Kidney epithelial cell (primary cell): ENCODE data around the gene ZCWPW1. TPM values are rescaled to one million over a fixed set of nuclear protein-coding genes. Genes with fewer than 3 reads are reported as not detected.

Experiments
- DNase-seq: peaks from one replicate; pipeline ENCODE4 v3.0.0-alpha.2; 2010; ENCODE audit warnings: low read depth
- H3K27me3 ChIP-seq: 2 replicates; pipeline ENCODE4 v1.6.0; 2011; ENCODE audit warnings: low read length; ENCODE audit not compliant: control insufficient read depth, insufficient read depth
- H3K36me3 ChIP-seq: 2 replicates; pipeline ENCODE4 v1.5.1; 2011; ENCODE audit warnings: low read length; ENCODE audit not compliant: control insufficient read depth, insufficient read depth
- H3K4me3 ChIP-seq: 2 replicates; pipeline ENCODE4 v1.5.1; 2011; ENCODE audit warnings: low read depth, mild to moderate bottlenecking, control low read depth, low read length
- total RNA-seq: library from RNA; depleted of rRNA; stranded (reverse); fragments of >200 nt; gene quantifications from 2 replicates; pipeline ENCODE4 v1.2.3, GENCODE V29; 2015
- TF ChIP-seq, protein P1 (sequence below): IDR thresholded peaks from 2 replicates; pipeline ENCODE4 v1.5.1; 2011; ENCODE audit warnings: mild to moderate bottlenecking, moderate library complexity, low read length, control low read depth, inconsistent platforms; ENCODE audit not compliant: insufficient read depth, poor library complexity, severe bottlenecking

The ZCWPW1 gene
- total RNA-seq, 1 donor from 2014 or later, result 0.88 TPM

GRCh38 chr7:100475549-100475948 lies 47.0 kb upstream of the ZCWPW1 start:
- H3K27me3 ChIP-seq, result no peaks in the 10 kb centered on the region
- TF ChIP-seq, protein P1, sequence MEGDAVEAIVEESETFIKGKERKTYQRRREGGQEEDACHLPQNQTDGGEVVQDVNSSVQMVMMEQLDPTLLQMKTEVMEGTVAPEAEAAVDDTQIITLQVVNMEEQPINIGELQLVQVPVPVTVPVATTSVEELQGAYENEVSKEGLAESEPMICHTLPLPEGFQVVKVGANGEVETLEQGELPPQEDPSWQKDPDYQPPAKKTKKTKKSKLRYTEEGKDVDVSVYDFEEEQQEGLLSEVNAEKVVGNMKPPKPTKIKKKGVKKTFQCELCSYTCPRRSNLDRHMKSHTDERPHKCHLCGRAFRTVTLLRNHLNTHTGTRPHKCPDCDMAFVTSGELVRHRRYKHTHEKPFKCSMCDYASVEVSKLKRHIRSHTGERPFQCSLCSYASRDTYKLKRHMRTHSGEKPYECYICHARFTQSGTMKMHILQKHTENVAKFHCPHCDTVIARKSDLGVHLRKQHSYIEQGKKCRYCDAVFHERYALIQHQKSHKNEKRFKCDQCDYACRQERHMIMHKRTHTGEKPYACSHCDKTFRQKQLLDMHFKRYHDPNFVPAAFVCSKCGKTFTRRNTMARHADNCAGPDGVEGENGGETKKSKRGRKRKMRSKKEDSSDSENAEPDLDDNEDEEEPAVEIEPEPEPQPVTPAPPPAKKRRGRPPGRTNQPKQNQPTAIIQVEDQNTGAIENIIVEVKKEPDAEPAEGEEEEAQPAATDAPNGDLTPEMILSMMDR, result no peak
- H3K4me3 ChIP-seq, result no peak overlapping the region
- H3K36me3 ChIP-seq, result peaks cover 2% of the 10 kb centered on the region
- no peak for DNase-seq

DNA sequence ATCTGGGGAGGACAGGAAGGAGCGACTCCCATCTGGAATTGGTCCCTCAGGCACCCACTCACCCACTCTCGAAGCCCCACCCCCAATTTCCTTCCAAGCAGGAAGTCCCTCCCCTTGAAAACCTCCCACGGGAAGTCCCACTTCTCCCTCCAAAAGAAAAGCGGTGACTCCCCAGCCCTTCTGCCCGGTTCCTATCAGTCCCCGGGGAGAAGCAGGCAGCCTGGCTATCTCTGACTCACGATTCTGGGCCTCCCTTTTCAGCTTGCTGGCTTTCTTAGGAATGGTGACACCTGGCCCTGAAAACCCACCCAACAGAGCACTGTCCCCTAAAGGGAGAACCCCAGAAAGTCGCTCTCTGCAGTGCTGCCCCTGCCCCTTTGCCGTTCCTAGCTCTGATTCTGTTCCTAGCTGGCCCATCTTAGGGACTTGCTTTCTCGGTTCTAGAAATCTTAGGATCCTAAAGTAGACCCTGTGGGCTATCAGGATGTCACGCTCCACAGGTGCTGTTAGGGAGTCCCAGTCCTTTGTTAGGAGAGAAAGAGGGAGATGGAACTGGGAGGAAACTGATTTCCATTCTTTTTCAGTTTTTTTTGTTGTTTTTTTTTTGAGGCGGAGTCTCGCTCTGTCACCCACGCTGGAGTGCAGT lies 44.5 kb upstream of the ZCWPW1 start:
- Histone ChIP-seq H3K36me3 (peaks cover 2% of the 10 kb centered on the region), H3K27me3 (no peaks in the 10 kb centered on the region), H3K4me3 (no peak overlapping the region)

DNA sequence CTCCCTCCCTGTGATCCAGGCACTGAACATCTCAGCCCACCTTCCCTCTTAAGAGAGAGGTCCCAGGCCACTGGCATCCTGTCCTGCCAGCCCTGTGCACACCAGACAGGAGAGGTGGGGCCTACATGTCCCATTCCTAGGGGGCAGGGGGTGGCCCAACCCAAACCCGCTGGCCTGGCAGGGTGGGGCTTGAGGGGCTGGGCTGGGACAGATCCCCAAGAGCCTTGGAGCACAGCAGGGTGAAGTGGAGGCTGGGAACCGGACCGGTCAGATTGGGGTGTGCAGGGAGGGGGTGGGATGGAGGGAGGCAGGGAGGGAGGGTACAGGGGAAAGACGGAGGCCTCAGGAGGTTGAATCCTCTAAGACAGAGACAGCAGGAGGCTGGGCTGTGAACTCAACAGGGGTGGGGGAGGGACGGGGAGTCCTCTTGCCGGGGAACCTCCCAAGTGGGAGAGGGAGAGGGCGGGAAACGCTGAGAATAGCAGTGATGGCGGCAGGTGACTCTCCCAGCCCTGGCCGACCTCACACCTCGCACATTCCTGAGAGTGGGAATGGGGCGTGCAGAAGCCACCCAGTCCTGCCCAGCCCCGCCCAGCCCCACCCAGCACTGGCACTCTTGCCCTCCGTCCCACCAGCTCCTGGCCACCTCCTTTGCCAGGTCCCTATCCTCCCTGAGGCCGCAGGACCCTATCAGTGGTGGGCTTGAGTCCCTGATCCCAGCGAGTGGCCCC lies 43.8 kb upstream of the ZCWPW1 start:
- peaks cover 2% of the 10 kb centered on the region for H3K36me3 ChIP-seq
- H3K4me3 ChIP-seq, result no peak overlapping the region
- DNase-seq, result no peak
- H3K27me3 ChIP-seq, result no peaks in the 10 kb centered on the region
- TF ChIP-seq, protein P1, result no peak

More for the DNA sequence above, 44.5 kb upstream of the ZCWPW1 start:
- no peak for DNase-seq
- TF ChIP-seq, protein P1, result no peak

DNA sequence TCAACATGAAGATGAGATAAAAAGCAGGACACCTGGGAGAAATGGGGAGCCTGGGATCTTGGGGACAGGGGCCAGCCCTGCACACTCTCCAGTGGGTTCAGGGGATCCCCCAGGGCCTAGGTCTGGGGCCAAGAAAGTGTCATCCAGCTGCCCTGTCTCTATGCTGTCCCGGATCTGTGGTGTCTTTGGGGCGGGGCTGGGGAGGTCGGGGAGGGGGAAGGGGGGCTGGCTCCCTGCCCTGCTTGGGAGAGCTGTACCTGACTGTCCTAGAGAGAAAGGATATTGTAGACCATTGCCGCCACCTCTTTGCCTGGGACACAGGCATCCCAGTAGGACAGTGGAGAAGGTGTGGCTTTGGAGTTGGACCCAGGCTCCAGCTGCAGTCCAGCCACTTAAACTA lies 42.5 kb upstream of the ZCWPW1 start:
- no peak overlapping the region for H3K4me3 ChIP-seq
- peaks cover 2% of the 10 kb centered on the region for H3K36me3 ChIP-seq
- no peak for DNase-seq
- H3K27me3 ChIP-seq, result no peaks in the 10 kb centered on the region
- TF ChIP-seq, protein P1, result no peak

GRCh38 chr7:100469227-100470044 lies 40.9 kb upstream of the ZCWPW1 start:
- Histone ChIP-seq H3K4me3 (no peak overlapping the region), H3K27me3 (no peaks in the 10 kb centered on the region), H3K36me3 (peaks cover 2% of the 10 kb centered on the region)
- TF ChIP-seq, protein P1, result peak; percentile 97
- no peak for DNase-seq
